SU-DHL-6 (cell line): ENCODE results near the gene KCNQ4.
A peak's percentile ranks its signal among the peaks of the same experiment; 100 is the strongest.

Experiments
- H2AFZ ChIP-seq: fragments of 200-600 bp; sonication (generic); 2 replicates; pipeline ENCODE4 v1.6.1; 2014; ENCODE audit warnings: low read depth, mild to moderate bottlenecking, moderate library complexity, mixed read lengths, antibody characterized with exemption, low read length; ENCODE audit not compliant: severe bottlenecking
- H3F3A ChIP-seq: fragments of 200-600 bp; shearing (Covaris generic); 2 replicates; pipeline ENCODE4 v1.6.0; 2016; ENCODE audit warnings: antibody characterized with exemption, mild to moderate bottlenecking; ENCODE audit not compliant: insufficient read depth
- H3K27ac ChIP-seq: fragments of 200-600 bp; sonication (generic); 2 replicates; pipeline ENCODE4 v1.5.1; 2016; ENCODE audit warnings: low read depth, mild to moderate bottlenecking, low read length, moderate library complexity, mixed read lengths
- H3K27me3 ChIP-seq: fragments of 200-600 bp; sonication (generic), shearing (Covaris generic); 2 replicates; pipeline ENCODE4 v1.6.0; 2014; ENCODE audit warnings: mild to moderate bottlenecking, low read length
- H3K36me3 ChIP-seq: fragments of 200-600 bp; sonication (generic); 2 replicates; pipeline ENCODE4 v1.6.1; 2014; ENCODE audit warnings: mild to moderate bottlenecking, low read length, mixed read lengths
- H3K4me2 ChIP-seq: fragments of 300-600, 200-600 bp; shearing (Covaris generic), sonication (generic); 2 replicates; pipeline ENCODE4 v1.6.0; 2014; ENCODE audit warnings: low read length, low read depth, mild to moderate bottlenecking; ENCODE audit not compliant: poor library complexity, severe bottlenecking
- H3K4me3 ChIP-seq: fragments of 200-600 bp; sonication (generic); 2 replicates; pipeline ENCODE4 v1.5.1; 2014; ENCODE audit warnings: antibody characterized with exemption, low read length, mild to moderate bottlenecking, mixed read lengths; ENCODE audit not compliant: insufficient read depth, poor library complexity, severe bottlenecking
- H3K79me2 ChIP-seq: fragments of 200-600 bp; sonication (generic); 2 replicates; pipeline ENCODE4 v1.6.1; 2014; ENCODE audit warnings: mild to moderate bottlenecking, low read length, moderate library complexity; ENCODE audit not compliant: insufficient read depth
- H3K9ac ChIP-seq: fragments of 200-600 bp; sonication (generic); 2 replicates; pipeline ENCODE4 v1.7.0; 2014; ENCODE audit warnings: mild to moderate bottlenecking, low read length
- H3K9me2 ChIP-seq: fragments of 200-600 bp; sonication (generic); replicated peaks from 2 replicates; pipeline ENCODE4 v1.6.1; 2014; ENCODE audit warnings: low read length; ENCODE audit not compliant: insufficient read depth
- H3K9me3 ChIP-seq: fragments of 200-600 bp; sonication (generic); 2 replicates; pipeline ENCODE4 v1.6.1; 2014; ENCODE audit warnings: low read length, mixed read lengths; ENCODE audit not compliant: insufficient read depth
- H4K20me1 ChIP-seq: fragments of 200-600 bp; sonication (generic); 2 replicates; pipeline ENCODE4 v1.6.1; 2014; ENCODE audit warnings: low read depth, mild to moderate bottlenecking, antibody characterized with exemption, low read length, moderate library complexity, mixed read lengths
- EZH2phosphoT487 ChIP-seq: fragments of 200-600 bp; sonication (generic), shearing (Covaris generic); conservative IDR thresholded peaks from 2 replicates; pipeline ENCODE4 v1.6.1; 2018; ENCODE audit warnings: mild to moderate bottlenecking, antibody characterized with exemption, low read length, moderate library complexity, mixed read lengths
- TF ChIP-seq, protein P1 (sequence below): fragments of 200-600 bp; sonication (generic); IDR thresholded peaks from one replicate; pipeline ENCODE4 v1.5.1; 2017; ENCODE audit warnings: antibody characterized with exemption, mild to moderate bottlenecking, low read length, moderate library complexity; ENCODE audit not compliant: insufficient read depth, poor library complexity, severe bottlenecking

The KCNQ4 gene

DNA sequence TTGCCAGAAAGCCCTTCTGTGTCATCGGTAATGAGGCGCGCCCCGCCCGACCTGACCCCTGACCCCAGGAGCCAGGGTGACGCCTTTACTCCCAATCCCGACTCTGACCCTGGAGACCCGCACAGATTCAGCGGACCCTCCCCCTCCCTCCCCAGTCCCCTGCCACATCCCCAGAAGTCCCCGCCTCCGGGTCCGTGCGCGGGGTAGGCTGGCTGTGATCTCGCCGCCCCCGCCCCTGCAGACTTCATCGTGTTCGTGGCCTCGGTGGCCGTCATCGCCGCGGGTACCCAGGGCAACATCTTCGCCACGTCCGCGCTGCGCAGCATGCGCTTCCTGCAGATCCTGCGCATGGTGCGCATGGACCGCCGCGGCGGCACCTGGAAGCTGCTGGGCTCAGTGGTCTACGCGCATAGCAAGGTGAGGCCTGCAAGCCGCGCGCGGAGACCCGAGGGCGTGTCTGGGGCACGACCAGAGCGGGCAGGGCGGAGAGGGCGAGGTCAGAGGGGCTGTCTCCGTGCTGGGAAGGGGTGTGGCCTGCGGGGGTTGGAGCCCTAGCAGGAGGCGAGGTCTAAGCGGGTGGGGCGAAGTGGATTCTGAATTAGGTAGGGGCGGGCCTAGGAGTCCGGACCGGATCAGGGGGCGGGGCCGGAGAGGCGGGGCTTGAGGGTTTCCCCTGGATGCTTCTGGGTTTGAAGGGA lies 34.8 kb downstream of the KCNQ4 start:
- no peak overlapping the region for H3K27ac ChIP-seq
- H3K4me3 ChIP-seq = peak overlapping the region; percentile 33
- H3K27me3 ChIP-seq = no peaks in the 10 kb centered on the region
- peak overlapping the region; percentile 10; the same call in 1 of the 2 replicates for H3K9ac ChIP-seq
- H3K4me2 ChIP-seq = peak overlapping the region; percentile 43
- no peaks in the 10 kb centered on the region for H3K36me3 ChIP-seq
- peak overlapping the region; percentile 48 for H2AFZ ChIP-seq
- no peaks in the 10 kb centered on the region for H4K20me1 ChIP-seq
- no peak for TF ChIP-seq EZH2phosphoT487
- TF ChIP-seq, protein P1, sequence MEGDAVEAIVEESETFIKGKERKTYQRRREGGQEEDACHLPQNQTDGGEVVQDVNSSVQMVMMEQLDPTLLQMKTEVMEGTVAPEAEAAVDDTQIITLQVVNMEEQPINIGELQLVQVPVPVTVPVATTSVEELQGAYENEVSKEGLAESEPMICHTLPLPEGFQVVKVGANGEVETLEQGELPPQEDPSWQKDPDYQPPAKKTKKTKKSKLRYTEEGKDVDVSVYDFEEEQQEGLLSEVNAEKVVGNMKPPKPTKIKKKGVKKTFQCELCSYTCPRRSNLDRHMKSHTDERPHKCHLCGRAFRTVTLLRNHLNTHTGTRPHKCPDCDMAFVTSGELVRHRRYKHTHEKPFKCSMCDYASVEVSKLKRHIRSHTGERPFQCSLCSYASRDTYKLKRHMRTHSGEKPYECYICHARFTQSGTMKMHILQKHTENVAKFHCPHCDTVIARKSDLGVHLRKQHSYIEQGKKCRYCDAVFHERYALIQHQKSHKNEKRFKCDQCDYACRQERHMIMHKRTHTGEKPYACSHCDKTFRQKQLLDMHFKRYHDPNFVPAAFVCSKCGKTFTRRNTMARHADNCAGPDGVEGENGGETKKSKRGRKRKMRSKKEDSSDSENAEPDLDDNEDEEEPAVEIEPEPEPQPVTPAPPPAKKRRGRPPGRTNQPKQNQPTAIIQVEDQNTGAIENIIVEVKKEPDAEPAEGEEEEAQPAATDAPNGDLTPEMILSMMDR = no peak
- H3K79me2 ChIP-seq = no peaks in the 10 kb centered on the region
- no peaks in the 10 kb centered on the region for H3K9me3 ChIP-seq
- H3K9me2 ChIP-seq = no peaks in the 10 kb centered on the region
- H3F3A ChIP-seq = no peaks in the 10 kb centered on the region

DNA sequence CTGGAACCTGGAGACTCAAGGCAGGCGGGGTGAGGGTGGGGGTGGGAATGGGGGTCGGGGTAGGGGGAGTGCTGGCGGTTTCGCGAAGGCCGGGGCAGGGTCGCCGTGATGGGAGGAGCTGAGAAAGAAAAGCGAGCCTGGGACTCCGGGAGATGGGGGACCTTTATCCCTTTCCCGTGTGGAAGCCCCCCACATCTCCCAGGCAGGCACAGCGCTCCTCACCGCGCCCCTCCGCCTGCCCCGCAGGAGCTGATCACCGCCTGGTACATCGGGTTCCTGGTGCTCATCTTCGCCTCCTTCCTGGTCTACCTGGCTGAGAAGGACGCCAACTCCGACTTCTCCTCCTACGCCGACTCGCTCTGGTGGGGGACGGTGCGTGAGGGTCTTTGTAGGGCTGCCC lies 35.5 kb downstream of the KCNQ4 start:
- Histone ChIP-seq H3K36me3 (no peaks in the 10 kb centered on the region), H3F3A (no peaks in the 10 kb centered on the region), H2AFZ (no peak overlapping the region), H3K9me3 (no peaks in the 10 kb centered on the region), H3K9ac (no peak overlapping the region), H4K20me1 (no peaks in the 10 kb centered on the region), H3K27ac (no peak overlapping the region), H3K4me3 (no peak overlapping the region), H3K79me2 (no peaks in the 10 kb centered on the region), H3K9me2 (no peaks in the 10 kb centered on the region), H3K27me3 (no peaks in the 10 kb centered on the region), H3K4me2 (no peak overlapping the region)
- TF ChIP-seq, protein P1 = no peak
- TF ChIP-seq EZH2phosphoT487 = no peak

DNA sequence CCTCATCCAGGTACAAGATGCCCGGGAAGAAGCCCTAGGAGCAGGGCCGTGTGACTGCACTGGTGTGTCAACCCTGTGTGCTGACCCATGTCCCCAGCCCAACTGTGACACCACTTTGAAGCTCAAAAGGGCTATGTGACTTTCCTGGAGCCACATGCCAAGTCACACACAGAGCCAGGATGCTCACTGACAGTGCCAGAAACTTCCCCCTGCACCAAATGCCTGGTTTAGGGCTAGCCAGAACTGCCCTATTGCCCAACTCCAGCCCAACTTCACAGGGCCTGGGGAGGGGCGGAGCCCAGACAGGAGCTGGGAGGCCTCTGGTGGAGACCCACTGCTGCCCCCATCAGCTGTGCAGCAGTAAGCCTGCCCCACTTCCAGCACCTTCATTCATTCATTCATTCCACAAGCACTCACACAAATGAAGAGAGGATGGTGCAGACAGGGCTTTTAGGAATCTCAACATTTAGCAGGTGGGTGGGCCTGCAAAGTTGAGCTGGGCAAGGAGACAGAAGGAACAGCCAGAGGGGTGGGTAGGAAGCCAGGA lies 36.7 kb downstream of the KCNQ4 start:
- no peaks in the 10 kb centered on the region for H4K20me1 ChIP-seq
- no peak overlapping the region for H2AFZ ChIP-seq
- no peaks in the 10 kb centered on the region for H3K9me3 ChIP-seq
- no peak overlapping the region for H3K4me2 ChIP-seq
- H3K27ac ChIP-seq = no peak overlapping the region
- H3K9ac ChIP-seq = no peak overlapping the region
- no peak overlapping the region for H3K4me3 ChIP-seq
- H3K79me2 ChIP-seq = no peaks in the 10 kb centered on the region
- no peaks in the 10 kb centered on the region for H3K9me2 ChIP-seq
- TF ChIP-seq EZH2phosphoT487 = no peak
- TF ChIP-seq, protein P1 = no peak
- H3K27me3 ChIP-seq = no peaks in the 10 kb centered on the region
- no peaks in the 10 kb centered on the region for H3F3A ChIP-seq
- H3K36me3 ChIP-seq = no peaks in the 10 kb centered on the region
